ENCODE data around the gene RTN4RL2.
"Not testable (repeated sequence)": the region's sequence is repeated elsewhere in the genome, so short reads cannot be mapped to it uniquely, and the experiment has no call there.

The RTN4RL2 gene

GRCh38 chr11:57432714-57433163 is 27.6 kb upstream of the RTN4RL2 start:
- DNase-seq (ENCODE audit: low read depth in 2 of 2), result no peak

- DNase-seq (ENCODE audit: low read depth in 2 of 2), result no peak
These were observed 25.4 kb upstream of the RTN4RL2 start for GRCh38 chr11:57434640-57435546.

- no peak for DNase-seq (ENCODE audit: low read depth in 2 of 2)
These were observed 24.3 kb upstream of the RTN4RL2 start for GRCh38 chr11:57436031-57436430.

GRCh38 chr11:57438345-57439285 is 21.7 kb upstream of the RTN4RL2 start:
- no peak for DNase-seq (ENCODE audit: low read depth in 2 of 2)

- no peak for DNase-seq (ENCODE audit: low read depth in 2 of 2)
These were observed 20.5 kb upstream of the RTN4RL2 start for GRCh38 chr11:57439786-57440185.

GRCh38 chr11:57440744-57441414 is 19.4 kb upstream of the RTN4RL2 start:
- DNase-seq (ENCODE audit: low read depth in 2 of 2), result no peak

GRCh38 chr11:57444362-57445121 is 15.8 kb upstream of the RTN4RL2 start:
- no peak for DNase-seq (ENCODE audit: low read depth in 2 of 2)

GRCh38 chr11:57445122-57445394 is 15.3 kb upstream of the RTN4RL2 start:
- not testable (repeated sequence) for DNase-seq (ENCODE audit: low read depth in 2 of 2)

- DNase-seq (ENCODE audit: low read depth in 2 of 2), result no peak
These were observed 14.3 kb upstream of the RTN4RL2 start for GRCh38 chr11:57446055-57446454.

- DNase-seq (ENCODE audit: low read depth in 2 of 2), result no peak
These were observed 6.7 kb upstream of the RTN4RL2 start for GRCh38 chr11:57453543-57454177.

- peak; percentile 57 to 69 for DNase-seq (ENCODE audit: low read depth in 2 of 2)
These were observed 3.2 kb upstream of the RTN4RL2 start for GRCh38 chr11:57456960-57457642.

- DNase-seq (ENCODE audit: low read depth in 2 of 2), result no peak
These were observed 2.7 kb upstream of the RTN4RL2 start for GRCh38 chr11:57457643-57458023.

- DNase-seq (ENCODE audit: low read depth in 2 of 2), result peak in 1 of 2 donors; percentile 50
These were observed 2.3 kb upstream of the RTN4RL2 start for GRCh38 chr11:57458060-57458409.

GRCh38 chr11:57458410-57459163 is 1.7 kb upstream of the RTN4RL2 start:
- DNase-seq (ENCODE audit: low read depth in 2 of 2), result peak; percentile 63 to 73

- DNase-seq (ENCODE audit: low read depth in 2 of 2), result peak in 1 of 2 donors; percentile 16
These were observed 935 bp upstream of the RTN4RL2 start for GRCh38 chr11:57459164-57460021.

GRCh38 chr11:57460758-57461749 is 726 bp downstream of the RTN4RL2 start:
- no peak for DNase-seq (ENCODE audit: low read depth in 2 of 2)

GRCh38 chr11:57461841-57462489 is 1.6 kb downstream of the RTN4RL2 start:
- DNase-seq (ENCODE audit: low read depth in 2 of 2), result no peak
